ENCODE measurements around the gene HMGB3. TPM values are rescaled to one million over a fixed set of nuclear protein-coding genes. Genes with fewer than 3 reads are reported as not detected.

Gene HMGB3
- total RNA-seq, 1 experiment from 2014 or later: 143 TPM

GRCh38 chrX:151009582-151009981, 26.4 kb downstream of the HMGB3 start:
- Mint-ChIP-seq H3K9me3 (ENCODE audit: low read depth, unreplicated experiment) (no peaks in the 10 kb centered on the region), H3K4me3 (ENCODE audit: low read depth, unreplicated experiment) (no peak overlapping the region), H3K27ac (ENCODE audit: unreplicated experiment) (no peak overlapping the region), H3K27me3 (ENCODE audit: unreplicated experiment) (peaks cover 12% of the 10 kb centered on the region), H3K4me1 (ENCODE audit: low read depth, unreplicated experiment) (no peaks in the 10 kb centered on the region), H3K36me3 (ENCODE audit: insufficient read depth, unreplicated experiment) (no peaks in the 10 kb centered on the region)
- no peak for TF ChIP-seq CTCF (IDR thresholded peaks at IDR 0.05; ENCODE audit: unreplicated experiment)
- intact Hi-C loops (cut with micrococcal nuclease; ENCODE audit: unreplicated experiment): no loop called here
- no peak for DNase-seq
- no TSS peak for BruUV-seq (replicated peaks)
- CTCF ChIA-PET: no interaction called here

- H3K4me1 Mint-ChIP-seq (ENCODE audit: low read depth, unreplicated experiment): no peaks in the 10 kb centered on the region
- no peak for DNase-seq
- H3K4me3 Mint-ChIP-seq (ENCODE audit: low read depth, unreplicated experiment): no peak overlapping the region
- no peaks in the 10 kb centered on the region for H3K9me3 Mint-ChIP-seq (ENCODE audit: low read depth, unreplicated experiment)
- BruUV-seq (replicated peaks): no TSS peak
- no peak overlapping the region for H3K27ac Mint-ChIP-seq (ENCODE audit: unreplicated experiment)
- H3K36me3 Mint-ChIP-seq (ENCODE audit: insufficient read depth, unreplicated experiment): no peaks in the 10 kb centered on the region
- no peak for TF ChIP-seq CTCF (IDR thresholded peaks at IDR 0.05; ENCODE audit: unreplicated experiment)
- intact Hi-C loops (cut with micrococcal nuclease; ENCODE audit: unreplicated experiment): no loop called here
- CTCF ChIA-PET: no interaction called here
- peaks cover 12% of the 10 kb centered on the region for H3K27me3 Mint-ChIP-seq (ENCODE audit: unreplicated experiment)
These were observed 30.1 kb downstream of the HMGB3 start for GRCh38 chrX:151013164-151013743.

GRCh38 chrX:151015684-151016083, 32.5 kb downstream of the HMGB3 start:
- H3K9me3 Mint-ChIP-seq (ENCODE audit: low read depth, unreplicated experiment): no peaks in the 10 kb centered on the region
- CTCF ChIA-PET: no interaction called here
- no peaks in the 10 kb centered on the region for H3K27me3 Mint-ChIP-seq (ENCODE audit: unreplicated experiment)
- BruUV-seq (replicated peaks): no TSS peak
- H3K4me1 Mint-ChIP-seq (ENCODE audit: low read depth, unreplicated experiment): no peaks in the 10 kb centered on the region
- H3K36me3 Mint-ChIP-seq (ENCODE audit: insufficient read depth, unreplicated experiment): no peaks in the 10 kb centered on the region
- no peak for DNase-seq
- TF ChIP-seq CTCF (IDR thresholded peaks at IDR 0.05; ENCODE audit: unreplicated experiment): no peak
- intact Hi-C loops (cut with micrococcal nuclease; ENCODE audit: unreplicated experiment): no loop called here
- no peak overlapping the region for H3K27ac Mint-ChIP-seq (ENCODE audit: unreplicated experiment)
- no peak overlapping the region for H3K4me3 Mint-ChIP-seq (ENCODE audit: low read depth, unreplicated experiment)

GRCh38 chrX:151019856-151020255, 36.7 kb downstream of the HMGB3 start:
- intact Hi-C loops (cut with micrococcal nuclease; ENCODE audit: unreplicated experiment): no loop called here
- no TSS peak for BruUV-seq (replicated peaks)
- Mint-ChIP-seq H3K36me3 (ENCODE audit: insufficient read depth, unreplicated experiment) (no peaks in the 10 kb centered on the region), H3K9me3 (ENCODE audit: low read depth, unreplicated experiment) (no peaks in the 10 kb centered on the region), H3K27me3 (ENCODE audit: unreplicated experiment) (no peaks in the 10 kb centered on the region), H3K27ac (ENCODE audit: unreplicated experiment) (no peak overlapping the region), H3K4me3 (ENCODE audit: low read depth, unreplicated experiment) (no peak overlapping the region), H3K4me1 (ENCODE audit: low read depth, unreplicated experiment) (no peaks in the 10 kb centered on the region)
- TF ChIP-seq CTCF (IDR thresholded peaks at IDR 0.05; ENCODE audit: unreplicated experiment): no peak
- no peak for DNase-seq
- CTCF ChIA-PET: interaction anchor here (0.6 to 0.9 kb wide), 2 partner anchors 16 to 247 kb away, joined by 3 read pairs; no protein-coding TSS in a partner anchor
